MV-4-11 (cell line): ENCODE measurements around the gene APBA2.
"Not testable (repeated sequence)": the region's sequence is repeated elsewhere in the genome, so short reads cannot be mapped to it uniquely, and the experiment has no call there.

Experiments used
- DNase-seq: peaks from one replicate; lab custom pipeline; 2025; lab: John Stamatoyannopoulos, UW

The APBA2 gene

GRCh38 chr15:28885630-28886430 is at the start of gene APBA2:
Gene APBA2 (plus strand): TSS chr15:28885974. CDS start chr15:29053885, 167,911 bp downstream.
- no peak for DNase-seq

GRCh38 chr15:28840285-28840684 is 45.5 kb upstream of the APBA2 start:
- DNase-seq: not testable (repeated sequence)

GRCh38 chr15:28842210-28842609 is 43.6 kb upstream of the APBA2 start:
- not testable (repeated sequence) for DNase-seq

DNA sequence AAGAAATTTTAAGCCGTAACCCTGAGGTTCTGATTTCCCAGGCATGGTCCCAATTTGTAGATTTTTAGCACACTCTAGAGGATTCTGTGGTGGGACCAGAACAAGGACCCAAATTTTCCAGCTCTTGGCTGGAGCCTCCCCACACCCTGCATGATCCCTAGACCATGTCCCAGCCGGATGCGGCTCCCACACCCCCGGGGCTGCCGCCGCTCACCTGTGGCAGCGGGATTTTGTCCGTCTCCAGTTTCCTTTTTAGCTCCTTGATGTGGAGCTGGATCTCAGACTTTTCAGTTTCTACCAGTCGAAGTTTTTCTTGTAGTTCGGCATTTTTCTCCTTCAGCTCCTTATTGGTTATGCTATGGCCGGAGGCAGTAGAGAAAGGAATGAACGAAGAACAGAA is 42.3 kb upstream of the APBA2 start:
- not testable (repeated sequence) for DNase-seq

GRCh38 chr15:28844147-28844546 is 41.6 kb upstream of the APBA2 start:
- DNase-seq: not testable (repeated sequence)

GRCh38 chr15:28847247-28847646 is 38.5 kb upstream of the APBA2 start:
- DNase-seq: peak; percentile 51

- DNase-seq: not testable (repeated sequence)
Observed at GRCh38 chr15:28847959-28848358, 37.8 kb upstream of the APBA2 start.

- DNase-seq: not testable (repeated sequence)
Observed at GRCh38 chr15:28848521-28848920, 37.3 kb upstream of the APBA2 start, which contains the start of gene GOLGA6L7. Gene GOLGA6L7 (minus strand): TSS chr15:28848644. CDS start chr15:28848549, 95 bp downstream.

- not testable (repeated sequence) for DNase-seq
Observed at GRCh38 chr15:28849271-28849670, 36.5 kb upstream of the APBA2 start.

GRCh38 chr15:28849766-28850165 is 36.0 kb upstream of the APBA2 start:
- not testable (repeated sequence) for DNase-seq

DNA sequence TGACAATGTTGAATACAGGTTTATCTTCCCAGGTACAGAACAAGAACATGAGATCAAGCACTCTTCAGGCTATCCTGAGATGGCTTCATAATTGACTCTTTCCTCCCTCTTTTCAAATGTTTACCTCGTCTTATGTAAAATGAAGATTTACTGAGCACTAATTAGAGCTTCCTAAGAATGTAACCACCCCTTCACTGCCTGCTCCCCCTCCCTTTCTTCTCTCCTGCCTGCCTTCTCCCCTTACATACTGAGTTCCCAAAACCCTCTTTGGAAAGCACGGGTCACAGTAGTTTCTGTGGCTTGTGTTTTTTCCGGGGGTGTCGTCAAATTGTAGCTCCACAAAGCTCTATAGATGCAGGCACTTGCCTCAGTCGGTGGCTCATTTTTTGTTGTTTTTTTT is 32.1 kb upstream of the APBA2 start:
- not testable (repeated sequence) for DNase-seq

DNA sequence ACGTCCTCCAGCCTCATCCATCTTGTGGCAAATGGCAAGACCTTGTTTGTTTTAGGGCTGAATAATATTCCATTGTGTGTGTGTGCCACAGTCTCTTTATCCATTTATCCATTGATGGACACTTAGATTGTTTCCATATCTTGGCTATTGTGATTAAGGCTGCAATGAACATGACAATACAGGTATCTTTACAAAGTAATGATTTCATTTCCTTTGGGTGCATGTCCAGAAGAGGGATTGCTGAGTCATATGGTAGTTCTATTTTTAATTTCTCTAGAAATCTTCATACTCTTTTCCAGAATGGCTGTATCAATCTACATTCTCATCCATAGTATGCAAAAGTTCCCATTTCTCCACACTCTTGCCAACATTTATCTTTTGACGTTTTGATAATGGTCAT is 31.2 kb upstream of the APBA2 start:
- not testable (repeated sequence) for DNase-seq

DNA sequence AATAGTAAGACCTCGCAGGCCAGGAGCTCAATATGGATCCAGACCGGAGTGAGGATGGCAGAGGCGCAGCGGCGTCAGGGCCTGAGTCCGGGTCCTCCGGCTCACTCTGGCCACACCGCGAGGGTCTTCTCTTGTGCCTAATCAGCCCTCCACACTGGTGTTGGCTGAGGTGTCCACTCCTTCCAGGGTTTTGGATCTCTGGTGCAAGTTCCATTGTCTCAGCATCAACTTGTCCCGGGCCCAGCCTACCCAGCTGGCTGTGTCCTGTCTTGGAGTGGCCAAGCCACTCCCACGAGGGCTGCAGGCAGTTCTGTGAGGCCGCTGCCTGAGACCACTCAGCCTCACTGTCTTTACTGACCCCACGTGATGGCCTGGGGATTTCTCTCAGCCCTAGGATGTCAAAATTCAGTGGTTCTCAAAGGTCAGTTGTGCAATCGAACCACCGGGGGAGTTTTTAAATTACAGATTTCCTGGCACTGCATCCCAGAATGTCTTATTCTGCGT is 24.7 kb upstream of the APBA2 start:
- peak; percentile 83 for DNase-seq

GRCh38 chr15:28861589-28862293 is 24.0 kb upstream of the APBA2 start:
- not testable (repeated sequence) for DNase-seq

- DNase-seq: peak; percentile 61
Observed at GRCh38 chr15:28868744-28869345, 16.9 kb upstream of the APBA2 start.

- DNase-seq: no peak
Observed at GRCh38 chr15:28871168-28871567, 14.6 kb upstream of the APBA2 start.

DNA sequence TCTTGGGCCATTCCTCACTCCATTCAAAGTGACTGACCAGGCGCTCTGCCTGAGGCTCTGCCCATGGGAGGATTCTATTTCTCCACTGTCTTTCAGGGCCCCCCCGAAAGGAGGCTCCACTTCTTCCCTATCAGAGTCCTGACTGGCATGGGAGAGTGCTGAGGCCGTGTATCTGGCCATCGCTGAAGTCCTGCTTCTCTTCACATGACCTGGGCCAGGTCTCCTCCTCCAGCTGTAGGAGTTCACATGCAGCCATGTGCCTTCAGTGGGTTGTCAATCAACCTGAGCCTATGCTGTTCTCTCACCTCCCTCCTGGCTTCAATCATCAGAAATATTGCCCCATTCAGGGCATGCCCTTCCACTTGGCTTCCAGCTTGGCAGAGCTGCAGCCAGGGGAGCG is 12.8 kb upstream of the APBA2 start:
- no peak for DNase-seq

GRCh38 chr15:28873585-28874190 is 12.1 kb upstream of the APBA2 start:
- DNase-seq: no peak

- no peak for DNase-seq
Observed at GRCh38 chr15:28875461-28876000, 10.2 kb upstream of the APBA2 start.

GRCh38 chr15:28876131-28876844 is 9.5 kb upstream of the APBA2 start:
- no peak for DNase-seq

DNA sequence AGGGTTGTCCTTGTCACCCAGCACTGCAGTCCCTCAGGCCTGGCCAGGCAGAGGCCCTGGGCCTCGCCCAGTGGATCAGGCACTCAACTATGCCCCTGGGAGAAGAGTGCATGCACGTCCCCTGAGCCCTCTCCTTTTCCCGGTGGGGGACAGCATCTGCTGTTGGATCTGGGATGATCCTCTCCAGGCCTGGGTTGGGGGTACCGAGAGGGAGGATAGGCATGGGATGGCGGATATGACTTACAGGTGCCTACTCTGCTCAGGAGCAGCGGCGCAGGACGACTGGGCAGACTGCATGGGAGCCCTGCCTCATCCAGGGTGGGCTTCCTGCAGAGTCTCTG is 9.0 kb upstream of the APBA2 start:
- no peak for DNase-seq
